Measurements from ENCODE around the gene SLC33A1. TPM values are rescaled to one million over a fixed set of nuclear protein-coding genes. Genes with fewer than 3 reads are reported as not detected.
"Not testable (repeated sequence)": the region's sequence is repeated elsewhere in the genome, so short reads cannot be mapped to it uniquely, and the experiment has no call there.

SLC33A1 gene
- total RNA-seq, 1 donor from 2014 or later, result 30.2 TPM

GRCh38 chr3:155853214-155854140 lies 750 bp downstream of the SLC33A1 start:
- Mint-ChIP-seq H3K4me3 (ENCODE audit: low read depth) (peak overlapping the region; percentile 90), H3K27me3 (ENCODE audit: low read depth) (no peaks in the 10 kb centered on the region), H3K27ac (peak overlapping the region; percentile 99), H3K4me1 (ENCODE audit: low read depth) (peaks cover 27% of the 10 kb centered on the region), H3K9me3 (no peaks in the 10 kb centered on the region), H3K36me3 (ENCODE audit: low read depth) (peaks cover 36% of the 10 kb centered on the region)
- intact Hi-C loops (cut with micrococcal nuclease), result loop anchor here (1.0 to 10.0 kb wide), 10 partner anchors 7 to 1529 kb away; partner anchors contain the start of genes C3orf33, CCNL1, DHX36 and GMPS
- peak; percentile 28 for DNase-seq (ENCODE audit: low spot score)

GRCh38 chr3:155852341-155852740 lies 1.9 kb downstream of the SLC33A1 start:
- Mint-ChIP-seq H3K9me3 (no peaks in the 10 kb centered on the region), H3K36me3 (ENCODE audit: low read depth) (peaks cover 44% of the 10 kb centered on the region), H3K27ac (peak overlapping the region; percentile 49), H3K27me3 (ENCODE audit: low read depth) (no peaks in the 10 kb centered on the region), H3K4me1 (ENCODE audit: low read depth) (peaks cover 28% of the 10 kb centered on the region), H3K4me3 (ENCODE audit: low read depth) (peak overlapping the region; percentile 90)
- no peak for DNase-seq (ENCODE audit: low spot score)
- intact Hi-C loops (cut with micrococcal nuclease), result loop anchor here (5.0 to 10.0 kb wide), 4 partner anchors 820 to 1528 kb away; partner anchors contain the start of genes CCNL1, DHX36 and TIPARP

GRCh38 chr3:155849404-155849803 lies 4.8 kb downstream of the SLC33A1 start:
- H3K9me3 Mint-ChIP-seq; intact Hi-C loops (cut with micrococcal nuclease); H3K27ac Mint-ChIP-seq; DNase-seq (ENCODE audit: low spot score); H3K27me3 Mint-ChIP-seq (ENCODE audit: low read depth): not testable (repeated sequence)
- peaks cover 33% of the 10 kb centered on the region for H3K4me1 Mint-ChIP-seq (ENCODE audit: low read depth)
- peak overlapping the region; percentile 47 for H3K4me3 Mint-ChIP-seq (ENCODE audit: low read depth)
- peaks cover 52% of the 10 kb centered on the region for H3K36me3 Mint-ChIP-seq (ENCODE audit: low read depth)

GRCh38 chr3:155847993-155848392 lies 6.2 kb downstream of the SLC33A1 start:
- Mint-ChIP-seq H3K36me3 (ENCODE audit: low read depth) (peaks cover 47% of the 10 kb centered on the region), H3K27ac (peak overlapping the region; percentile 10), H3K27me3 (ENCODE audit: low read depth) (no peaks in the 10 kb centered on the region), H3K9me3 (no peaks in the 10 kb centered on the region), H3K4me3 (ENCODE audit: low read depth) (peak overlapping the region; percentile 19), H3K4me1 (ENCODE audit: low read depth) (peaks cover 42% of the 10 kb centered on the region)
- intact Hi-C loops (cut with micrococcal nuclease), result no loop called here
- DNase-seq (ENCODE audit: low spot score), result no peak

- peaks cover 30% of the 10 kb centered on the region for H3K4me1 Mint-ChIP-seq (ENCODE audit: low read depth)
- H3K27me3 Mint-ChIP-seq (ENCODE audit: low read depth), result no peaks in the 10 kb centered on the region
- no peak overlapping the region for H3K27ac Mint-ChIP-seq
- intact Hi-C loops (cut with micrococcal nuclease), result loop anchor here (1.0 kb wide), 1 partner anchor 8 kb away; the partner anchor contains the start of gene SLC33A1
- H3K4me3 Mint-ChIP-seq (ENCODE audit: low read depth), result peak overlapping the region; percentile 14
- no peak for DNase-seq (ENCODE audit: low spot score)
- no peaks in the 10 kb centered on the region for H3K9me3 Mint-ChIP-seq
- H3K36me3 Mint-ChIP-seq (ENCODE audit: low read depth), result peaks cover 31% of the 10 kb centered on the region
Measured at GRCh38 chr3:155846119-155846518, 8.1 kb downstream of the SLC33A1 start.

GRCh38 chr3:155843569-155843968 lies 10.7 kb downstream of the SLC33A1 start:
- no peaks in the 10 kb centered on the region for H3K9me3 Mint-ChIP-seq
- no peak for DNase-seq (ENCODE audit: low spot score)
- H3K4me3 Mint-ChIP-seq (ENCODE audit: low read depth), result no peak overlapping the region
- H3K27ac Mint-ChIP-seq, result no peak overlapping the region
- H3K36me3 Mint-ChIP-seq (ENCODE audit: low read depth), result peaks cover 22% of the 10 kb centered on the region
- no peaks in the 10 kb centered on the region for H3K27me3 Mint-ChIP-seq (ENCODE audit: low read depth)
- H3K4me1 Mint-ChIP-seq (ENCODE audit: low read depth), result peaks cover 23% of the 10 kb centered on the region
- intact Hi-C loops (cut with micrococcal nuclease), result no loop called here

GRCh38 chr3:155835341-155836071 lies 18.7 kb downstream of the SLC33A1 start:
- DNase-seq (ENCODE audit: low spot score), result no peak
- intact Hi-C loops (cut with micrococcal nuclease), result no loop called here
- Mint-ChIP-seq H3K27me3 (ENCODE audit: low read depth) (no peaks in the 10 kb centered on the region), H3K36me3 (ENCODE audit: low read depth) (peaks cover 28% of the 10 kb centered on the region), H3K27ac (no peak overlapping the region), H3K4me1 (ENCODE audit: low read depth) (peaks cover 2% of the 10 kb centered on the region), H3K9me3 (no peaks in the 10 kb centered on the region), H3K4me3 (ENCODE audit: low read depth) (no peak overlapping the region)

- intact Hi-C loops (cut with micrococcal nuclease); H3K9me3 Mint-ChIP-seq; H3K4me3 Mint-ChIP-seq (ENCODE audit: low read depth); H3K27me3 Mint-ChIP-seq (ENCODE audit: low read depth); H3K27ac Mint-ChIP-seq; H3K4me1 Mint-ChIP-seq (ENCODE audit: low read depth); DNase-seq (ENCODE audit: low spot score): not testable (repeated sequence)
- H3K36me3 Mint-ChIP-seq (ENCODE audit: low read depth), result peaks cover 30% of the 10 kb centered on the region
Measured at GRCh38 chr3:155828490-155829098, 25.6 kb downstream of the SLC33A1 start.

- H3K27ac Mint-ChIP-seq, result no peak overlapping the region
- no peaks in the 10 kb centered on the region for H3K9me3 Mint-ChIP-seq
- H3K4me1 Mint-ChIP-seq (ENCODE audit: low read depth), result no peaks in the 10 kb centered on the region
- H3K36me3 Mint-ChIP-seq (ENCODE audit: low read depth), result no peaks in the 10 kb centered on the region
- H3K27me3 Mint-ChIP-seq (ENCODE audit: low read depth), result peaks cover 6% of the 10 kb centered on the region
- intact Hi-C loops (cut with micrococcal nuclease), result no loop called here
- H3K4me3 Mint-ChIP-seq (ENCODE audit: low read depth), result no peak overlapping the region
- DNase-seq (ENCODE audit: low spot score), result no peak
Measured at GRCh38 chr3:155815030-155815545, 39.1 kb downstream of the SLC33A1 start.

- H3K27ac Mint-ChIP-seq; H3K4me1 Mint-ChIP-seq (ENCODE audit: low read depth); DNase-seq (ENCODE audit: low spot score); intact Hi-C loops (cut with micrococcal nuclease); H3K36me3 Mint-ChIP-seq (ENCODE audit: low read depth); H3K4me3 Mint-ChIP-seq (ENCODE audit: low read depth); H3K9me3 Mint-ChIP-seq: not testable (repeated sequence)
- H3K27me3 Mint-ChIP-seq (ENCODE audit: low read depth), result peaks cover 16% of the 10 kb centered on the region
Measured at GRCh38 chr3:155813224-155813623, 41.0 kb downstream of the SLC33A1 start.

GRCh38 chr3:155809181-155809580 lies 45.0 kb downstream of the SLC33A1 start:
- Mint-ChIP-seq H3K4me1 (ENCODE audit: low read depth) (peaks cover 4% of the 10 kb centered on the region), H3K4me3 (ENCODE audit: low read depth) (no peak overlapping the region), H3K9me3 (no peaks in the 10 kb centered on the region), H3K36me3 (ENCODE audit: low read depth) (no peaks in the 10 kb centered on the region), H3K27me3 (ENCODE audit: low read depth) (peaks cover 16% of the 10 kb centered on the region), H3K27ac (no peak overlapping the region)
- intact Hi-C loops (cut with micrococcal nuclease), result no loop called here
- no peak for DNase-seq (ENCODE audit: low spot score)

- Mint-ChIP-seq H3K9me3 (no peaks in the 10 kb centered on the region), H3K4me1 (ENCODE audit: low read depth) (peaks cover 4% of the 10 kb centered on the region), H3K27ac (no peak overlapping the region), H3K27me3 (ENCODE audit: low read depth) (peaks cover 16% of the 10 kb centered on the region), H3K4me3 (ENCODE audit: low read depth) (no peak overlapping the region), H3K36me3 (ENCODE audit: low read depth) (no peaks in the 10 kb centered on the region)
- DNase-seq (ENCODE audit: low spot score), result no peak
- intact Hi-C loops (cut with micrococcal nuclease), result no loop called here
Measured at GRCh38 chr3:155807823-155808222, 46.4 kb downstream of the SLC33A1 start.

All from activated T-helper 2 cell treated with anti-CD3 and anti-CD28 coated beads, Interferon-gamma antibody, Interleukin-2, Interleukin-4, amounts not matched to agents 10 μg/mL and 5 μg/mL and 100 μg/mL, durations not matched to agents 14 hours and 24 hours and 36 hours (primary cell).